Stimulated activated naive CD4-positive, alpha-beta T cell treated with Interleukin-2 at 50 U/mL for 16 hours (primary cell): ENCODE data around the gene TIE1.

Experiments used
- DNase-seq: peaks from one replicate; lab custom pipeline; 2025; lab: John Stamatoyannopoulos, UW

TIE1 gene

DNA sequence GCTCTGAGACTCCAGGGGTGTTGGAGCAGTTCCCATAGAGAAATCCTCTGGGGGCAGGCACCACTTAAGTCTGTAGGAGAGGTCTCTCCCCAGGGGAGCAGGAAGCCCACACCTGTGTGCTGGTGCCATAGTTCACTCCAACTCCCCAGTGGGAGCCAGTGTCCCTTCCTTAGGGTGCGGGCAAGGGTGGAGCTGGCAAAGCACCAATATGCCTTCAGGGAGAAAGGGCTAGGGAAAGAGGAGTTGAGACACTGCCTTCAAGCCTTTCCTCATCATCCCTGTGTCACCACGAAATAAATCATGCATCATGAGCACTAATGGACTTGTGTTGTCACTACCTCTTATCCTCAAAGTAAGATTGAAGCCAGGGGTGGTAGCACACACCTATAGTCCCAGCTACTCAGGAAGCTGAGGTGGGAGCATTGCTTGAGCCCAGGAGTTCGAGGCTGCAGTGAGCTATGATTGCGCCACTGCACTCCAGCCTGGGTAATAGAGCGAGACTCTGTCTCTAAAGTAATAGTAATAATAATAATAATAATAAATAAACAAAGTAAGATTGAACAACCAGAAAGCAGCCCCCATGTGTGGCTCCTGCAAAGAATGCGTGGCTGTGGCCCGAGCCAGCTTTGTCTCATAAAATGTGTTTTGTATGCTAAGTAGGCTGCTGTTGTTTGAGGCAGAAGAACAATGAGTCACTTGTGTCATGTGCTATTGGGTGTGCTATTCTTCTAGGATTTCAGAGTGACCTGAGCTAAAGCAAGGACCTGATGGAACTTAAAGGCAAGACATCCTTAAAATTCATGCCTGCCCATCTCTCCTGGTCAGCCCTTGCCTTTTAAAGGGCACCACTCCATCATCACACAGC is 6.7 kb upstream of the TIE1 start:
- no peak for DNase-seq

DNA sequence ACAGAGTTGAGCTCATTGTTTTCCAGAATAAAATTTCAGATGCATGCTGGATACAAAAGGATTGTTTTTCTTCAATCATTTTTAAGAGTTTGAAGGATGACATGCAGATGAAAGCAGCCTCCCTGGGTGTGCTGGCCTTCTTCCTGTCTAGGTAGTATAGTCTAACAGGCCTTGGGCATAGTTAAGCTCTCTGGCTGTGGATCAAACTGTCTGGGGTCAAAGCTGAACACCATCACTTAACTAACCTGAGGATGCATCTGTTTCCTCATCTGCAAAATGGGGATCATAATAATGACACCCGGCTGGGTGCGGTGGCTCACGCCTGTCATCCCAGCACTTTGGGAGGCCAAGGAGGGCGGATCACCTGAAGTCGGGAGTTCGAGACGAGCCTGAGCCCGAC is 6.0 kb upstream of the TIE1 start:
- DNase-seq, result no peak

DNA sequence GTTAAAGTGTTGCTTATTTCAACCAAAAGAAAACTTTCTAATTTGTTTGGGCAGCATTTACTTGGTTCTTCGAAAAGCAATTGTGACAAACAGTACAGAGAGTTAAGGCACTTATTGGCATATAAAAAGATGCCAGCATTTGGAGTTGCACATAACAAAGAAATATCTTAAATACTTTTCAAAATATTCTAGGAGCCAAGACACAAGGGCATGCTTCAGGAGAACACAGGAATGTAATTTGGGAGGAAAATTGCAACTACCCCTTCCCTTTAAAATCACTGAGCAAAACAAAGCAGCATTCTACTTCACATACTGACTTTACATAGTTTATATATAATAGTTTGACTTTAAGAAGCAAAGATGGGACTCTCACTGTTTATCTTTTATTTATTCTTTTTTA is 4.6 kb upstream of the TIE1 start:
- DNase-seq, result no peak

DNA sequence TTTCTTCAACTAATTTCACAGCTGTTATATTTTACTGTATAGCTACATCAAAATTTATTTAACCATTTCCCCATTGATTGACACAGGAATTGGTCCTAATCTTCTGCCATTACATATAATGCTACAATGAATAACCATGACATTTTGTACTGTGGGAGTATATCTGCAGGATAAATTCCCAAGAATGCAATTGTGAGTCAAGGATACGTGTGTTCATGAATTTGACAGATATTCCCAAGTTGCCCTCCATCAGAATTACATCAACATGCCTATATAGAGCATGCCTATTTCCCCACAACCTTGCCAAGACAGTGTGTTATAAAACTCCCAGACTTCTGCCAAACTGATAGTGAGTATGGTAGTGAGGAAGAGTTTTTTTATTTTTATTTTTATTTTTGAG is 2.7 kb upstream of the TIE1 start:
- DNase-seq, result no peak

DNA sequence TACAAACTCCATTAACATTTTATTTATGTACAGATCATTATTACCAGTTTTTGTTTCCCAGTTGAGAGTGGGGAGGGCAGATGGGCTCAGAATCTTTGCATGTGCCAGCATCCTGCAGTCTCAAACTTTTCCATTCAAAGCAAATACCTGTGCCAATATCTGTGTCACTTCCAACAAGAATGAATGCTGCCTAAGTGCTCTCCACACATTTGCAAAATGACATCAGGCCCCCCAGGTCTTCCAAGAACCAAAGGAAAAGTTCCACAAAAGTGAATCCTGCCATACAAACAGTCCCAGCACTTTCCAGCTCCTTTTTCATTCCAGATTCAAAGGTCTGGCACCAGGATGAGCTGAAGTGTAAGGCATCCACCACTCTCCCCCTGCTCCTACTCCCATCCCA is 1.7 kb upstream of the TIE1 start:
- no peak for DNase-seq

DNA sequence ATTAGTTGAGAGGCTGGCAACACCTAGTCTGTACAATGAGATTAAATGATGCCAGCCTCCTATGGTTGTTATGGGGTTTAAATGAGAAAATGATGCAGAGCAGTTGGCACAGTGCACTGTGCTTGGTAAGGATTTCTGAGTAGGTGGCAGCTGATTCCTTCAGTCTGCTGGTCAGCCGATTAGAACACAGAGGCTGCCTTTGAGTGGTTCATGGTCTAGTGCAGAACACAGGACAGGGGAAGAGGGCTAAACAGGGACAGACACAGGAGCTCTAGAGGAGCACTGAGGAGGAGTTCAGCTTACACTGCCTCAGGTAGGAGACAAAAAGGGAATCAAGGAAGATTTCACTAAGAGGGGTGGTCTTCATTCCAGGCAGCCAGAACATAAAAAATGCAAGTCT is 1.4 kb downstream of the TIE1 start:
- no peak for DNase-seq

DNA sequence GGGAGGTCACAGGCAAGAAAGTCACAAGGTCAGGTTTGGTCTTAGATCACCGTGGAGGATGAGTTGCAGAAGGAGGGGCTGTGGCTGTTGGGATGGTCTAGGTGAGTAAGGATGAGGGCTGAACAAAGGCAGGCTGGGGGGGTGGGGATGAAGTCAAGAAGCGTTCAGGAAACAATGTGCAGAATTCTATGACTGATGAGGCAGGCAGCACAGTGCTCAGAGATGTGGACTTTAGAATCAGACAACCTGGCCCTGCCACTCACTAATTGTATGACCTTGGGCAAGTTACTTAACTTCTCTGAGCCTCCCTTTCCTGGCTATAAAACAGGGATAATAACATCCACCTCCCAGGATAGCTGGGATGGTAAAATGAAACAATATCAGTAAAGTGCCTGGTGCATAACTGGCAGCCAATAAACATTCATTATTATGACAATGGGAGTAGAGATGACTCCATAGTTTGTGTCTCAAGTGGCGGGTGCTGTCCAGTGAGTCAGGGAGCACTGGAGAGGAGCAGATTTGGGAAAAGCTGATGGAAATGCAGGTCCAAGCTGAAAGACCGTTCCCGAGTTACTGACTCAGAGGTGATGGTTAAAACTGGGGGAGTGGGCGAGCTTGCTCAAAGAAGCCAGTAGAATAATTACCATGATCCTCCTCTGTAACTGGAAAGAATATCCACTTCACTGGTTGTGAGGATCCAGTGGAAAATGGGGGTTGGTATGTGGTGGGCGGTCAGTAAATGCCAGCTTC is 2.1 kb downstream of the TIE1 start:
- DNase-seq, result no peak

DNA sequence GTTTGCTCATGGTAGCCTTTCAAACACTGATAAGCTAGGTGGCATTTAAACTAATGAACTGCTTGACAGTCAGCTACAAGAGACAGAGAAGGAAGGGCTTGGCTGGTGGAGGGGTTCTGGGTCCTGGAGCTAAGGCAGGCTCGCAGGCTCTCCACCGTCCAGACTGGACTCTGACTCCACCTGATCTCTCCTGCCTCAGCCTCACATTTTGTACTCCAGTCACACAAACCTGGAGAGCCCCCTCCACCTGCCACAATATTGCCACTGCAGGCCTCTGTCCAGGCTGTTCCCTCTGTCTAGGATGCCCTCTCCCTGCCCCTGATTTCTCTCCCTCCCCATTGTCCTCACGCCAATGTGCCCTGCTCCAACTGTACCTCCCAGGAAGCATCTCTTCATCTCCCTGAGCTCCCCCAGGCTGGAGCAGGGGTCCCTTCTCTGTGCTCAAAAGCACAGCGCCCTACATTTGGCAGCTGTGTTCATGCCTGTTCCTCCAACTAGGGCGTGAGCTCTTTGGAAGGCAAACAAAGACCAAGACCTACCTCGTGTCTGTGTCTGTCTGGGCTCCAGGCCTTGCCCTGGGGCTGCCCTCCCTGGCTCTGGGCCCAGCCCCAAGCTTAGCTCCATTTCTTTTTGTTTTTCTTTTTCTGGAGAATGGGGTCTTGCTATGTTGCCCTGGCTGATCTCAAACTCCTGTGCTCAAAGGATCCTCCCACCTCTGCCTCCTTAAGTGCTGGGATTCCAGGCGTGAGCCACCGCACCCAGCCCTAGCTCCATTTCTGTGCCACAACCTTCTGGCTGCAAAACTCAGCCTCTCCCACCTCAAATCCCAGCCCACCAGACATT is 2.9 kb downstream of the TIE1 start:
- no peak for DNase-seq

DNA sequence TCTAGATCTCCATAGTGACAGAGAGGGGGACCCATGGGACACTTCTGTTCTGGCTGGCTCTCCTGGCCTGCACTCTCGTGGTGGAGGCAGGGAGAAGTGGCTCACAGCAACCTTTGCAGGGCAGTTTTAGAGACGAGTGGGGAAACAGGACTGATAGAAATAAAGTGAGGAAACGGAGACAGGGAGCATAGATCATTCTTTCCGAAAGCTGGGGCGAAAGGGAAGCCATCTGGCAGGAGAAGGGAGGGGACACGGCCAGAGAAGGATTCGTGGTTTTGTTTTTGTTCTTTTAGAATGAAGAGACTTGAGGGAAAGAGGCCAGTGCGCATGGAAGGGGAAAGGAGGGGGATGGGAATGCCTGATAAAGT is 3.5 kb downstream of the TIE1 start:
- DNase-seq, result no peak

DNA sequence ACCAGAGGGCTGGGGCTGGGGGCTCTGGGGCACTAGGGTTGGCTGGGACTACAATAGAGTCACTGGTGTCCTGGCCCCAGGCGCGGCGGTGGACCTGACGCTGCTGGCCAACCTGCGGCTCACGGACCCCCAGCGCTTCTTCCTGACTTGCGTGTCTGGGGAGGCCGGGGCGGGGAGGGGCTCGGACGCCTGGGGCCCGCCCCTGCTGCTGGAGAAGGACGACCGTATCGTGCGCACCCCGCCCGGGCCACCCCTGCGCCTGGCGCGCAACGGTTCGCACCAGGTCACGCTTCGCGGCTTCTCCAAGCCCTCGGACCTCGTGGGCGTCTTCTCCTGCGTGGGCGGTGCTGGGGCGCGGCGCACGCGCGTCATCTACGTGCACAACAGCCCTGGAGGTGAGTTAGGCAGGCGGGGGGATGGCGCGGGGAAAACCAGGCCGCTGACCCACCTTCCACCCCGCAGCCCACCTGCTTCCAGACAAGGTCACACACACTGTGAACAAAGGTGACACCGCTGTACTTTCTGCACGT is 4.1 kb downstream of the TIE1 start:
- no peak for DNase-seq

DNA sequence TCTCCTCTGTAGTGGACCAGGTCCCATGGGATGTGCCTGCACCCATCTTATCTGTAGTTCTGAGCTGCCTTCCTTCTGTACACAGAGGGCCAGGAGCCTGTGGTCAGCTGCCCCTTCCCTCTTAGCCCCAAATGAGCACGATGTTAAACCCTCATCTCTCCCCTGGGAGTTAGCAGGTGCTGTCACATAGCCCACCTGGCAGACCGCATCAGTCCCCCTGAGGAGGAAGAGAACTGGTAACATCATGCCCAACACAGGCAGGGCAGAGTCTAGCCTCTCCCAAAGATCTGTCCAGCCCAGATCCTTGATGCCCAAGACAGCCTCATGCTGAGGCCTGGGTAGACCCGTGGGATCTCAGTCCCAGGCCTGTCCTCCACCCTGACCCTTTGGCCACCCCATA is 4.7 kb downstream of the TIE1 start:
- DNase-seq, result no peak

DNA sequence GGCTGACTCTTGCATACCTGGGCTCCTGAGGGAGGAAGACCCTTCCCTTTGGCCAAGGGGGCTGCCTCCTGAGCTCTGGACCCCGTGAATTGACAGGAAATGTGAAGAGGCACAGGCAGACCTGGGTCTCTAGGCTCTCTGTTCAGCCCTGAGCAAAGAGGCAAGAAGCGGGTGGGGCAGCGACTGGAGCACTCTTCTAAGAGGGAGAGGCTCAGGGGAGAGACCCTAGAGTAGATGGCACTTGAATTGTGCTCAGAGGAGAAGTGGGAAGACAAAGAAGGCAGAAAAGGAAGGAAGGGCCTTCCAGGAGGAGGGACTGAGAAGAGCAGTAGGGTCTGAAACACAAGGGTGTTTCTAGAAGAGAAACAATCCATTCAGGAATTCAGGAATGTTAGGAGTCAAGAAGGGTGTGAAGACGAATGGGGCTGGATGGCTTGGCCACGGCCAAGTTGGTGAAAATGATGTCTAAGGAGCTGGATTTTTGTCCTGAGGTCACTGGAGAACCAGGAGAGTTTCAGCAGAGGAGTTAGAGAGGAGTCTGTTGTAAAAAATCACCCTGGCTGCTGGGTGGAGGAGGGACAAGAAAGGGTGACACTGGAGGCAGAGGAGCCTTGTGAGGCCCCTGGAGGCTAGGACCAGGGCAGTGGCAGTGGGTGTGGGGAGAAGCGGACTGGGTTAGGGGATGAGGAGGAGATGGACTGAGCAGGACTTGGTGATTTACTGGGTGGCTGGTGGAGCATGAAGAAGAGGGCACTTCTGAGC is 5.3 kb downstream of the TIE1 start:
- DNase-seq, result no peak

DNA sequence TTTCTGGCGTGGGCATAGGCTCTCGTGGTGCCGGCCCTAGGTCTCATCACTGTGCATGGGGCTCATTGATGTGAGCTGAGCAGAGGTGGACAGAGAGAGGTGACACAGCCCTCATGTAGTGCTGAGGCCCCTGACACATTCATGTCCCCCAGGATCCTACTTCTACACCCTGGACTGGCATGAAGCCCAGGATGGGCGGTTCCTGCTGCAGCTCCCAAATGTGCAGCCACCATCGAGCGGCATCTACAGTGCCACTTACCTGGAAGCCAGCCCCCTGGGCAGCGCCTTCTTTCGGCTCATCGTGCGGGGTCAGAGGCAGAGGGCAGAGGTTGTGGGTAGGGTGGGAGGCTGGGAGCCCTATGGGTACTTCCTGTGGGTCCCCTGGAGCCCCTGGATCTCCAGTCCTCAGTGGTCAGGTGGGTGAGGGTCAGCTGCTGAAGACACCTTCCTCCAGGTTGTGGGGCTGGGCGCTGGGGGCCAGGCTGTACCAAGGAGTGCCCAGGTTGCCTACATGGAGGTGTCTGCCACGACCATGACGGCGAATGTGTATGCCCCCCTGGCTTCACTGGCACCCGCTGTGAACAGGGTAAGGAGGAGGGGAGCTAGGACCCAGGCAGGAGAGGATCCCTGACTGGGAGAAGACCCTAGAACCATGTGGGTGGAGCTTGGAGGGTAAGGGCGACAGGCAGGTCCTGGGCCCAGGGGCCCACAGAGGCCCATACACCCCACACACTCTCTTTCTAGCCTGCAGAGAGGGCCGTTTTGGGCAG is 6.1 kb downstream of the TIE1 start:
- no peak for DNase-seq

DNA sequence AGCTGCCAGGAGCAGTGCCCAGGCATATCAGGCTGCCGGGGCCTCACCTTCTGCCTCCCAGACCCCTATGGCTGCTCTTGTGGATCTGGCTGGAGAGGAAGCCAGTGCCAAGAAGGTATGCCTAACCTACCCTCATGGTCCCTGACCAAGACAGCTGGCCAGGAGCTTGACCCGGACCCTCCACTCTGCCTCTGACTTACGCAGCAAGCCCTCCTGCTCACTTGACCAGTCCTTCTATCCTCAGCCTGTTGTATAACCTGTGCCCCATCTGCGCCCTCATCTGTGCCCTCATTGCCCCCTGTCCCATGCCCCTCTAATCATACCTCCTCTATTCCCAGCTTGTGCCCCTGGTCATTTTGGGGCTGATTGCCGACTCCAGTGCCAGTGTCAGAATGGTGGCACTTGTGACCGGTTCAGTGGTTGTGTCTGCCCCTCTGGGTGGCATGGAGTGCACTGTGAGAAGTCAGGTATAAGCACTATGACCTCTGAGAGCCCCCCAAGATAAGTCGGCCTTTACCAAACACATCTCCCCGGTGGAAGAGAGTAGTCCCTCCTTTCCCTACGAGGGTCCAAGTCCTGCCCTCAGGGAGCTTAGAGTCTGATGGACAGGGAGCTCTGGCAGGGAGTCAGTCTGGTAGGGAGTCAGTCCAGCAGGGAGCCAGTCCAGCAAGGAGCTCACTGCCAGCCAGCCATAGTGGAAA is 6.8 kb downstream of the TIE1 start:
- no peak for DNase-seq

DNA sequence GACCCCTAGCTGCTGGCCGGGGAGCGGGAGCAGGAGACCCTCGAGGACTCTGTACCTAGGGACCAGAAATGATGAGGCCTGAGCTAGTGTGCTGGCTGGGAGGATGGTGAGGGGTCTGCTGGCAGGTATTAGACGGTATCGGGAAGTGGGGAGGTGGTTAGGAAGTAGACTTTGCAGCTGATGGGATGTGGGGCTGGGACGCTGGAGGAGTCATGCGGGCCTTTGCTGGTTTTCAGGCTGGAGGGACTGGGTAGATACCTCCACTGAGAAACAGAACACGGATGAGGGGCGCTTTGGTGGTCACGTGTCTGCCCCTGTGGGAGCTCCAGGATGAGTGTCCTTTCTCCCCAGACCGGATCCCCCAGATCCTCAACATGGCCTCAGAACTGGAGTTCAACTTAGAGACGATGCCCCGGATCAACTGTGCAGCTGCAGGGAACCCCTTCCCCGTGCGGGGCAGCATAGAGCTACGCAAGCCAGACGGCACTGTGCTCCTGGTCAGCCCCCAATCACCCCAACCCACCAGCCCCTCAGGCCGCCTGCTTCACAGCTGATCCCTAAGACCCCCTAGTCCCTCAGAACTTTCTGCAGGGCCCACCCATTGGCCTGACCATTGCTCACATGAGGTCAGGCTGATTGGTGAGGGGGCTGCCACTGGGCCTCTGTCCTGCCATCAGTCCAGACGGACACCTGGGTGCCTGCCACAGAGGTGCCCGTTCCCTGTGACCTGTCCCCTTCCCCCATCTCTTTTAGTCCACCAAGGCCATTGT is 8.0 kb downstream of the TIE1 start:
- DNase-seq, result no peak

DNA sequence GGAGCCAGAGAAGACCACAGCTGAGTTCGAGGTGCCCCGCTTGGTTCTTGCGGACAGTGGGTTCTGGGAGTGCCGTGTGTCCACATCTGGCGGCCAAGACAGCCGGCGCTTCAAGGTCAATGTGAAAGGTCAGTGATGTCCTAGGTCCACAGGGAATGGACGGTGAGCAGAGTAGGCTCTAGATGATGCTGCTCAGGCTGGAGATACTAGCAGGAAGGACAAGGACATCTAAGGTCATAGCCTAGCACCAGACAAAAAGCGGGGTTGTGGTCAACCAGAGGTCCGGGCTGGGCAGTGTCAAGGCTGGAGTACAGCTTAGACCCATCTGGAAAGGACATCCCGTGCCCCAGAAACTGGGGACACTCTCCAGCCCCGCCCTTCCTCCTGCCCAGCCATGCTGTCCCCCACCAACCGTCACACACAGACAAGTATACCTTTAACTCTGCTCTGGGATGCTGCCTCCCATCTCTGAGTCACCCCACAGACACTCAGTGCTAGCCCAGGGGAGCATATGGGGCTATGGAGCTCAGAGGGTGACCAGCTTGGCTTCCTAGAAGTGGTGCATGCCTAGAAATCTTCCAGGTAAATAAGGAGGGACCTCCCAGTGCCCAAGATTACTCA is 8.7 kb downstream of the TIE1 start:
- no peak for DNase-seq

DNA sequence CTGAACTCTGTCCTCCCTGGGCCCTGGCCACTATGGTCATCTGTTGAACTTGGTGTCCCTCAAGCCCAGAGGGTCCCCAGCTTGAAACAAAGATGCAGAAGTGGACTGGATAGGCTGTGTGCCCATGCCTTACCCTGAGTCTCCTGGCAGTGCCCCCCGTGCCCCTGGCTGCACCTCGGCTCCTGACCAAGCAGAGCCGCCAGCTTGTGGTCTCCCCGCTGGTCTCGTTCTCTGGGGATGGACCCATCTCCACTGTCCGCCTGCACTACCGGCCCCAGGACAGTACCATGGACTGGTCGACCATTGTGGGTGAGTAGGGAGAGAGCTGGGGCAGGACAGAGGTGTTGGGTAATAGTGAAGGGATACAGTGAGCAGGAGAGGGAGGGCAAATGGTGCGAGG is 10.7 kb downstream of the TIE1 start:
- DNase-seq, result no peak

DNA sequence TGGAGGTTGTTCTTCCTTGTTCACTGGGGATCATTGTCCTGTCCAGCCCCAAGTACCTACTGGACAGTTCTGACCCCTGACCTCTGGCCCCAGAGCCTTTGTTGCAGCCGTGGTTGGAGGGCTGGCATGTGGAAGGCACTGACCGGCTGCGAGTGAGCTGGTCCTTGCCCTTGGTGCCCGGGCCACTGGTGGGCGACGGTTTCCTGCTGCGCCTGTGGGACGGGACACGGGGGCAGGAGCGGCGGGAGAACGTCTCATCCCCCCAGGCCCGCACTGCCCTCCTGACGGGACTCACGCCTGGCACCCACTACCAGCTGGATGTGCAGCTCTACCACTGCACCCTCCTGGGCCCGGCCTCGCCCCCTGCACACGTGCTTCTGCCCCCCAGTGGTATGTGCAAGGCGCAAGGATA is 11.4 kb downstream of the TIE1 start:
- no peak for DNase-seq
